Activated T-cell treated with anti-CD3 and anti-CD28 coated beads for 4 hours (primary cell): ENCODE results near the gene DBET.
"Not testable (repeated sequence)": the region's sequence is repeated elsewhere in the genome, so short reads cannot be mapped to it uniquely, and the experiment has no call there.

Experiments used
- DNase-seq: peaks from one replicate; pipeline ENCODE4 v3.0.0-alpha.2; 2020

The DBET gene

GRCh38 chr4:190064342-190064741 lies at the start of gene DBET:
TSS of gene DBET (plus strand) at chr4:190064502.
- not testable (repeated sequence) for DNase-seq

GRCh38 chr4:190014771-190015537 lies 49.3 kb upstream of the DBET start:
- no peak for DNase-seq

GRCh38 chr4:190015538-190016368 lies 48.5 kb upstream of the DBET start:
- DNase-seq, result no peak

GRCh38 chr4:190016369-190017289 lies 47.7 kb upstream of the DBET start:
- DNase-seq, result no peak

GRCh38 chr4:190017357-190018200 lies 46.7 kb upstream of the DBET start:
- DNase-seq, result no peak

GRCh38 chr4:190018201-190018920 lies 45.9 kb upstream of the DBET start:
- DNase-seq, result no peak

GRCh38 chr4:190019023-190019858 lies 45.1 kb upstream of the DBET start:
- DNase-seq, result no peak

- not testable (repeated sequence) for DNase-seq
Observed at GRCh38 chr4:190019859-190020463, 44.3 kb upstream of the DBET start.

GRCh38 chr4:190020790-190021717 lies 43.2 kb upstream of the DBET start:
- DNase-seq, result no peak

GRCh38 chr4:190021973-190022372 lies 42.3 kb upstream of the DBET start:
- DNase-seq, result not testable (repeated sequence)

- not testable (repeated sequence) for DNase-seq
Observed at GRCh38 chr4:190022614-190023281, 41.6 kb upstream of the DBET start.

GRCh38 chr4:190027156-190027555 lies 37.1 kb upstream of the DBET start, which contains the start of gene FRG2:
TSS of gene FRG2 (minus strand) at chr4:190027256. CDS start at chr4:190027204, 52 bp downstream.
- DNase-seq, result not testable (repeated sequence)

GRCh38 chr4:190031264-190031663 lies 33.0 kb upstream of the DBET start:
- DNase-seq, result not testable (repeated sequence)

GRCh38 chr4:190037704-190038388 lies 26.5 kb upstream of the DBET start:
- DNase-seq, result not testable (repeated sequence)

GRCh38 chr4:190040873-190041272 lies 23.4 kb upstream of the DBET start:
- not testable (repeated sequence) for DNase-seq

GRCh38 chr4:190047627-190048026 lies 16.7 kb upstream of the DBET start:
- DNase-seq, result not testable (repeated sequence)
